ENCODE results near the gene LGMN. TPM values are rescaled to one million over a fixed set of nuclear protein-coding genes. Genes with fewer than 3 reads are reported as not detected.
A peak's percentile ranks its signal among the peaks of the same experiment; 100 is the strongest.

Gene LGMN
- total and polyA plus RNA-seq, 2 of the 8 experiments (the other 6 are each of a cell fraction or from before 2014, with no cell fraction given), result 57.4 to 83.4 TPM

DNA sequence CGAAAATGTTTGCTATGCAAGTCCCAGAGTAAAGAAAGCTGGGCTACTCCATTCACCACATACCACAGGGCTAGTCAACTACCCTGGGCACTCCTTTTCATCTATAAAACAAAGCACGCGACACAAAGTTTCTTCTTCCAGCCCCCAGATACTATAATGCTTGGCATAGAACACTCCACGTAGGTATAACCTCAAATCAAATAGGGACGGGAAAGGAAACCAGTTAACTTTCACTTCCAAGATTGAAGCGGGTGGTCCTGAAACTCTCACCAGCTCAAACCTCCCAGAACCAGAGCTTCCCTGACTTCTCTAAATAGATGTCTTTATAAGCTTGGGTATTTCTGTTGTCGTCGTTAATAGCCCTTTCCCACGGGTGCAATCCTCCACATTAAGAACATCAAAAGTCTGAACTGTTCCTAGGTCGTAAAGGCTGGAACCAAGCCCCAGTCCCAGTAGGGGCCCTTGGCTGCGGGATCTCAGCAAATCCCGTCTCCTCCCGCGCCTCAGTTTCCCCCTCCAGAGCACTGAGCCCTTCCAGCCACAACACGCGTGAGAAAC lies 647 bp downstream of the LGMN start:
- FAIRE-seq (no peak), DNase-seq (ENCODE audit: low read depth in 1 of 2, low spot score in 2 of 2) (no peak)
- H3K79me2 ChIP-seq (ENCODE audit: control insufficient read depth in 1 of 2, insufficient read depth in 2 of 2, low read length in 2 of 2), result peaks cover 0 to 21% of the 10 kb centered on the region in 2 experiments; a peak in 3 of 4 replicates
- H3K4me3 ChIP-seq (ENCODE audit: extremely low read depth in 1 of 4, insufficient read depth in 2 of 4, low read depth in 3 of 4, low read length in 4 of 4), result peak overlapping the region; percentile 74 to 90 (median 81)
- 0 out of 2 replicates have a peak overlapping the region, but pooled peaks have one; percentile 36 for H2AFZ ChIP-seq (ENCODE audit: low read length)
- peak overlapping the region; percentile 90 for H3K4ac ChIP-seq (replicated peaks; ENCODE audit: insufficient read length, low read depth, low read length)
- peak overlapping the region; percentile 90; the same call in 1 of the 2 replicates for H4K8ac ChIP-seq (ENCODE audit: extremely low read depth, insufficient read depth, low read length)
- H3K4me2 ChIP-seq (ENCODE audit: insufficient read depth in 1 of 2, low read depth in 2 of 2, low read length in 2 of 2), result peak overlapping the region; percentile 84 to 88
- no peaks in the 10 kb centered on the region for H4K20me1 ChIP-seq (replicated peaks in 1 of 2; ENCODE audit: control insufficient read depth in 1 of 2, insufficient read depth in 2 of 2, low read length in 2 of 2)
- H3K23me2 ChIP-seq (ENCODE audit: low read depth, low read length), result peaks cover 6% of the 10 kb centered on the region; the same call in 1 of the 2 replicates
- H3K18ac ChIP-seq (ENCODE audit: extremely low read depth, low read length), result no peak overlapping the region
- H4K91ac ChIP-seq (replicated peaks; ENCODE audit: insufficient read length, low read length), result peak overlapping the region; percentile 40
- H3K14ac ChIP-seq (ENCODE audit: insufficient read length), result no peak overlapping the region
- H3K4me1 ChIP-seq (replicated peaks in 1 of 4; ENCODE audit: control insufficient read depth in 3 of 4, insufficient read depth in 4 of 4, low read length in 3 of 4), result peaks cover 0 to 3% (median 2%) of the 10 kb centered on the region in 4 experiments; a peak in 2 of 7 replicates
- no peak overlapping the region for H3K23ac ChIP-seq (ENCODE audit: insufficient read length)
- no peak overlapping the region for H3K27ac ChIP-seq (ENCODE audit: low read depth, low read length)
- WGBS, 2 experiments (ENCODE audit: extremely low coverage in 1 of 2, insufficient coverage in 1 of 2, insufficient read length in 1 of 2, insufficient replicate concordance in 2 of 2, low coverage in 1 of 2, low lambda C conversion rate in 2 of 2, missing lambda C conversion rate in 1 of 2), result 17% methylated on average over 16 of the region's 16 CpGs; no CpG with 5 or more reads in 1 of the 2 experiments
- no peaks in the 10 kb centered on the region for H3K36me3 ChIP-seq (ENCODE audit: control insufficient read depth in 2 of 4, insufficient read depth in 4 of 4, low read length in 3 of 4)
- peaks cover 0 to 3% (median 0%) of the 10 kb centered on the region in 4 experiments; a peak in 2 of 7 replicates for H3K27me3 ChIP-seq (replicated peaks in 1 of 4; ENCODE audit: control insufficient read depth in 3 of 4, extremely low read depth in 1 of 4, insufficient read depth in 3 of 4, low read length in 3 of 4)
- peak overlapping the region; percentile 10 for H4K5ac ChIP-seq (ENCODE audit: insufficient read length, low read depth, low read length)
- H3K9ac ChIP-seq (replicated peaks in 1 of 4; ENCODE audit: extremely low read depth in 1 of 4, low read depth in 3 of 4, low read length in 3 of 4), result peak overlapping the region in 3 of 4 experiments; percentile 58 to 85 (median 60); a peak in 6 of 7 replicates
- no peak overlapping the region for H2BK20ac ChIP-seq (ENCODE audit: low read length)
- POLR2A ChIA-PET (ENCODE audit: partially characterized antibody), result interaction anchor here (0.9 to 2.4 kb wide), 8 partner anchors 8 to 50 kb away, joined by 3 to 19 read pairs (median 4); partner anchors contain the start of gene GOLGA5
- no peak overlapping the region for H2BK15ac ChIP-seq (ENCODE audit: low read length)
- CTCF ChIA-PET (ENCODE audit: partially characterized antibody), result interaction anchor here (0.6 to 1.5 kb wide), 5 partner anchors 8 to 1155 kb away, joined by 3 to 4 read pairs (median 3); no protein-coding TSS in a partner anchor
- H3K9me3 ChIP-seq (ENCODE audit: insufficient read depth in 2 of 2, low read depth in 1 of 2, low read length in 1 of 2), result no peaks in the 10 kb centered on the region
- no peaks in the 10 kb centered on the region for H3K79me1 ChIP-seq (ENCODE audit: low read depth, low read length)
- no peak overlapping the region; the same call in 1 of the 2 replicates for H2AK5ac ChIP-seq (ENCODE audit: low read depth, low read length)
- H2BK12ac ChIP-seq (ENCODE audit: low read depth, low read length), result no peak overlapping the region
- no peak overlapping the region; the same call in 1 of the 2 replicates for H2BK5ac ChIP-seq (ENCODE audit: low read depth, low read length)
- no peak overlapping the region for H3K56ac ChIP-seq (replicated peaks; ENCODE audit: insufficient read length, low read depth, low read length)
- H2BK120ac ChIP-seq (replicated peaks; ENCODE audit: low read depth, low read length), result no peak overlapping the region
- TF ChIP-seq, protein P1, sequence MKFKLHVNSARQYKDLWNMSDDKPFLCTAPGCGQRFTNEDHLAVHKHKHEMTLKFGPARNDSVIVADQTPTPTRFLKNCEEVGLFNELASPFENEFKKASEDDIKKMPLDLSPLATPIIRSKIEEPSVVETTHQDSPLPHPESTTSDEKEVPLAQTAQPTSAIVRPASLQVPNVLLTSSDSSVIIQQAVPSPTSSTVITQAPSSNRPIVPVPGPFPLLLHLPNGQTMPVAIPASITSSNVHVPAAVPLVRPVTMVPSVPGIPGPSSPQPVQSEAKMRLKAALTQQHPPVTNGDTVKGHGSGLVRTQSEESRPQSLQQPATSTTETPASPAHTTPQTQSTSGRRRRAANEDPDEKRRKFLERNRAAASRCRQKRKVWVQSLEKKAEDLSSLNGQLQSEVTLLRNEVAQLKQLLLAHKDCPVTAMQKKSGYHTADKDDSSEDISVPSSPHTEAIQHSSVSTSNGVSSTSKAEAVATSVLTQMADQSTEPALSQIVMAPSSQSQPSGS (IDR thresholded peaks at IDR 0.05; ENCODE audit: low read length), result no peak
- TF ChIP-seq SP1 (IDR thresholded peaks at IDR 0.05; ENCODE audit: low read depth, low read length), result no peak
- TF ChIP-seq RFX5 (IDR thresholded peaks at IDR 0.05; ENCODE audit: borderline replicate concordance, low read depth, low read length), result no peak
- no peak for TF ChIP-seq RNF2 (IDR thresholded peaks at IDR 0.05; ENCODE audit: borderline replicate concordance, low read depth, low read length, missing control alignments, poor library complexity, severe bottlenecking)
- no peak for TF ChIP-seq ATF3 (IDR thresholded peaks at IDR 0.05; ENCODE audit: insufficient read depth, low read depth, low read length)
- TF ChIP-seq SRF (IDR thresholded peaks at IDR 0.05; ENCODE audit: low read depth, low read length), result no peak
- TF ChIP-seq EGR1 (IDR thresholded peaks at IDR 0.05; ENCODE audit: borderline replicate concordance, low read depth, low read length), result no peak
- no peak for TF ChIP-seq KDM5A (IDR thresholded peaks at IDR 0.05; ENCODE audit: low read length)
- TF ChIP-seq BCL11A (IDR thresholded peaks at IDR 0.05; ENCODE audit: low read depth in 2 of 2, low read length in 2 of 2), result no peak

Data from H1 (cell line).